Pancreas (tissue), 10 donors: ENCODE data around the gene ACMSD. TPM values are rescaled to one million over a fixed set of nuclear protein-coding genes. Genes with fewer than 3 reads are reported as not detected.
A peak's percentile ranks its signal among the peaks of the same experiment; 100 is the strongest.

Experiments used
- ATAC-seq, 4 donors: fragments of 200-7000 bp; cut with Tn5 transposase; one replicate each; pipeline versions ENCODE4 v1.8.0 to v1.9.1; 2020; ENCODE audit warnings: mild to moderate bottlenecking in 4 of 4, moderate library complexity in 4 of 4
- DNase-seq, 6 donors: peaks; one replicate each; pipeline ENCODE4 v3.0.0-alpha.2; 2020
- FAIRE-seq: peaks from 2 replicates; lab custom pipeline; 2012; peaks lifted over from hg19 to GRCh38; lab: Jason Lieb, UNC
- H3K27ac ChIP-seq, 4 donors: fragments of 200-600 bp; sonication (generic); 1 replicate in 3 of 4; 2 replicates in 1 of 4; pipeline versions ENCODE4 v1.5.0 to v1.8.0; 2020
- H3K27me3 ChIP-seq, 4 donors: fragments of 200-600 bp; one replicate each; pipeline ENCODE4 v1.8.0; 2021
- H3K36me3 ChIP-seq, 3 donors: fragments of 200-600 bp; sonication (generic) in 1 of 3; one replicate each; pipeline versions ENCODE4 v1.5.0 to v1.8.0; 2020 to 2021
- H3K4me1 ChIP-seq, 3 donors: fragments of 200-600 bp; one replicate each; pipeline ENCODE4 v1.8.0; 2021
- H3K4me3 ChIP-seq, 4 donors: fragments of 200-600 bp; sonication (generic) in 2 of 4; one replicate each; pipeline versions ENCODE4 v1.5.0 to v1.8.0; 2020 to 2021
- H3K9me3 ChIP-seq, 4 donors: fragments of 200-600 bp; one replicate each; pipeline ENCODE4 v1.8.0; 2021
- CTCF ChIP-seq, 4 donors: fragments of 200-600 bp; sonication (generic) in 3 of 4; IDR thresholded peaks; one replicate each; pipeline versions ENCODE4 v1.5.0 to v1.8.0; 2021; ENCODE audit warnings: antibody characterized with exemption in 4 of 4
- WGBS, 2 donors: extraction: QIAGEN DNeasy Blood & Tissue Kit; methylation state at CpG; one replicate each; pipeline ENCODE4 v1.1.7; 2013; 5-methylcytosine and 5-hydroxymethylcytosine counted together
- intact Hi-C, 3 donors: fragments of 100-400 bp; cut with DNase I; formaldehyde crosslinking; loops; one replicate each; pipeline versions ENCODE4 v1.11.1 to v1.14.2; 2022
- polyA plus RNA-seq, 2 donors: library from polyadenylated mRNA; stranded (reverse); fragments of 200-250 nt; gene quantifications; one replicate each; pipeline ENCODE4 v1.2.3, GENCODE V29; 2013
- total RNA-seq, 6 donors: library from RNA; stranded (reverse); fragmentation: NEBNext Ultra II Directional in 4 of 6; extraction: Animal tissue kit (Norgen Biotek cat#: 25700) in 4 of 6; gene quantifications; one replicate each; pipeline versions ENCODE4 v1.2.1 to v1.2.4, GENCODE V29; 2021 to 2023
- donor health status: healthy with polysubstance abuse.
- donor health status: DM: no; HTN: no; CAD: no; lungs with moderate emphysema.
- donor health status: DM: no; HTN: no; CAD: no.
- donor health status: control.
- donor health status: control.
- donor health status: Bipolar disorder and iron deficiency.
- donor health status: DM: yes; HTN: yes; CAD: no.
- donor health status: DM: no; HTN: no; CAD: no.
- donor health status: DM: no; HTN: no; CAD: no.
- donor health status: DM: yes; HTN: yes; CAD: no.

The ACMSD gene
- total and polyA plus RNA-seq, 8 donors = 0.12 to 3.4 (median 0.24) TPM; not detected in 3

- TF ChIP-seq CTCF (IDR thresholded peaks at IDR 0.05) = no peak
- Histone ChIP-seq H3K9me3 (no peaks in the 10 kb centered on the region), H3K27me3 (no peaks in the 10 kb centered on the region), H3K4me3 (no peak overlapping the region), H3K36me3 (no peaks in the 10 kb centered on the region), H3K4me1 (no peaks in the 10 kb centered on the region), H3K27ac (no peak overlapping the region)
- no peak for ATAC-seq
- 96 to 100% methylated on average over 1 of the region's 1 CpG for WGBS, 2 donors
- FAIRE-seq = no peak
- intact Hi-C loops = no loop called here
- no peak for DNase-seq
Measured at GRCh38 chr2:134835471-134835870, 2.9 kb upstream of the ACMSD start.

- peak in 2 of 4 donors; percentile 39 to 60 for ATAC-seq
- WGBS, 2 donors = 72 to 75% methylated on average over 2 of the region's 2 CpGs
- intact Hi-C loops = no loop called here
Measured at GRCh38 chr2:134836986-134837385, 1.4 kb upstream of the ACMSD start.

GRCh38 chr2:134839649-134840048 is 1.2 kb downstream of the ACMSD start:
- intact Hi-C loops = no loop called here
- no peak overlapping the region for H3K4me3 ChIP-seq
- no peak for TF ChIP-seq CTCF (IDR thresholded peaks at IDR 0.05)
- no peak for DNase-seq
- H3K36me3 ChIP-seq = no peaks in the 10 kb centered on the region
- H3K9me3 ChIP-seq = no peaks in the 10 kb centered on the region
- no peaks in the 10 kb centered on the region for H3K4me1 ChIP-seq
- no peaks in the 10 kb centered on the region for H3K27me3 ChIP-seq
- H3K27ac ChIP-seq = no peak overlapping the region
- WGBS, 2 donors = 71 to 81% methylated on average over 2 of the region's 2 CpGs
- peak in 3 of 4 donors; percentile 39 to 83 (median 67) for ATAC-seq
- FAIRE-seq = no peak

More at GRCh38 chr2:134836986-134837385, 1.4 kb upstream of the ACMSD start:
- TF ChIP-seq CTCF (IDR thresholded peaks at IDR 0.05) = no peak
- FAIRE-seq (no peak), DNase-seq (no peak)
- Histone ChIP-seq H3K4me1 (no peaks in the 10 kb centered on the region), H3K9me3 (no peaks in the 10 kb centered on the region), H3K36me3 (no peaks in the 10 kb centered on the region), H3K27ac (peak overlapping the region in 1 of 4 donors; percentile 35), H3K27me3 (no peaks in the 10 kb centered on the region), H3K4me3 (no peak overlapping the region)

- Histone ChIP-seq H3K4me3 (no peak overlapping the region), H3K27ac (no peak overlapping the region), H3K27me3 (no peaks in the 10 kb centered on the region), H3K36me3 (no peaks in the 10 kb centered on the region), H3K4me1 (no peaks in the 10 kb centered on the region), H3K9me3 (no peaks in the 10 kb centered on the region)
- 67 to 71% methylated on average over 2 of the region's 2 CpGs for WGBS, 2 donors
- no peak for DNase-seq
- no peak for FAIRE-seq
- intact Hi-C loops = no loop called here
- ATAC-seq = peak in 1 of 4 donors; percentile 51
- no peak for TF ChIP-seq CTCF (IDR thresholded peaks at IDR 0.05)
Measured at GRCh38 chr2:134842930-134843490, 4.6 kb downstream of the ACMSD start.

- Histone ChIP-seq H3K36me3 (no peaks in the 10 kb centered on the region), H3K4me1 (no peaks in the 10 kb centered on the region), H3K27me3 (no peaks in the 10 kb centered on the region), H3K27ac (no peak overlapping the region), H3K9me3 (no peaks in the 10 kb centered on the region), H3K4me3 (no peak overlapping the region)
- DNase-seq (no peak), ATAC-seq (no peak), FAIRE-seq (no peak)
- TF ChIP-seq CTCF (IDR thresholded peaks at IDR 0.05) = no peak
- intact Hi-C loops = no loop called here
- 82 to 89% methylated on average over 4 of the region's 4 CpGs for WGBS, 2 donors
Measured at GRCh38 chr2:134843968-134844367, 5.6 kb downstream of the ACMSD start.
